ENCODE data around the gene ALOX12B.
"Not testable (repeated sequence)": the region's sequence is repeated elsewhere in the genome, so short reads cannot be mapped to it uniquely, and the experiment has no call there.

ALOX12B gene

GRCh38 chr17:8063761-8064534 is 23.6 kb downstream of the ALOX12B start:
- DNase-seq, result no peak

DNA sequence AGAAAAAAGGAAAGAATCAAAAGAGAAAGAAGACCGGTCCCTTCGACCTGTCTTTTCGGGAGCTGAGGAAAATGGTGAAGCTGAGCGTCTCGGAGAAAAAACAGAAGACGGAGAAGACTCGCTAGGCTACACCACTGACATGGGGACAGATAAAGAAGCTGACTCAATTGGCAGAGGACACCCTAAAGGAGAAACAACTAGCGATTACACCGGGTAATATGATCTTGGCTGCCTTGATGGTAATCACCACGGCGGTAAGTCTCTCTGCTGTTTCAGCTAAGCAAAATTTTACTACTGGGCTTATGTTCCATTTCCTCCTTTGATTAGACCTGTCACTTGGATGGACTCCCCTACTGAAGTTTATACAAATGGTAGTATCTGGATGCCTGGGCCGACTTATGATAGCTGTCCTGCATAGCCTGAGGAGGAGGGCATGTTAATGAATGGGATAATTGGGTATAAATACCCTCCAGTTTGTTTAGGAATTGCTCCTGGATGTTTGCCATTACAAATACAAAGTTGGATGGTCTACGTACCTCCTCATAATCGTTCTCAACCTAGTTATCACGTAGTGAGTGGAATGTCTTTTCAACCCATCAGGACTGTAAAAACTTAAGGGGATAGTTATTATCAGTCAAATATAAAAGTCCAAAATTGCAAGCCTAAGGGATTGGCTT is 24.6 kb downstream of the ALOX12B start:
- DNase-seq, result no peak

GRCh38 chr17:8062435-8062806 is 25.1 kb downstream of the ALOX12B start:
- no peak for DNase-seq

DNA sequence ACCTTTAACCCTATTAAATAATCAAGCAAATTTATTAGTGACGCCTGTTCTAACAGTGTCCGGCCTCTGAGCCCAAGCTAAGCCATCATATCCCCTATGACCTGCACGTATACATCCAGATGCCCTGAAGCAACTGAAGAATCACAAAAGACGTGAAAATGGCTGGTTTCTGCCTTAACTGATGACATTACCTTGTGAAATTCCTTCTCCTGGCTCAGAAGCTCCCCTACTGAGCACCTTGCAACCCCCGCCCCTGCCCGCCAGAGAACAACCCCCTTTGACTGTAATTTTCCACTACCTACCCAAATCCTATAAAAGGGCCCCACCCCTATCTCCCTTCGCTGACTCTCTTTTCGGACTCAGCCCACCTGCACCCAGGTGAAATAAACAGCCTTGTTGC is 25.7 kb downstream of the ALOX12B start:
- DNase-seq, result not testable (repeated sequence)

- no peak for DNase-seq
Observed at GRCh38 chr17:8060274-8060673, 27.2 kb downstream of the ALOX12B start.

GRCh38 chr17:8059131-8059530 is 28.4 kb downstream of the ALOX12B start:
- DNase-seq, result no peak

DNA sequence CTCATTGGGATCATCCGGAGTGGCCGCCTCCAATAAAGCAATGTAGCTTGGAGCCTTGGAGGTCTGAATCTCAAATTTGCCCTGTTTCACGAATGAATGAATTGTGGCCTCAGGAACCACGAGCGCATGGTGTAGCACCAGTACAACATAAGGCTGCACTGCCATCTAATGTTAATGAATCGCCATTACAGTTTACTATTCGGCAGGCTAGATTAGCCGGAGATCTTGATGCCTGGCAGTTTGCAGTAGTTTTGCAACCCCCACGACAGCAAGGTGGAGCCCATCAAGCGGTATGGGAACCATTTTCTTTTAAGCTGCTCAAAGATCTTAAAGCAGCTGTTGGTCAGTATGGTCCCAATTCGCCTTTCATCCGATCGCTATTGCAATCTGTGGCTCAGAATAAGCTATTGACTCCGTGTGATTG is 29.8 kb downstream of the ALOX12B start:
- peak; percentile 62 for DNase-seq

- DNase-seq, result no peak
Observed at GRCh38 chr17:8056976-8057625, 30.4 kb downstream of the ALOX12B start.

DNA sequence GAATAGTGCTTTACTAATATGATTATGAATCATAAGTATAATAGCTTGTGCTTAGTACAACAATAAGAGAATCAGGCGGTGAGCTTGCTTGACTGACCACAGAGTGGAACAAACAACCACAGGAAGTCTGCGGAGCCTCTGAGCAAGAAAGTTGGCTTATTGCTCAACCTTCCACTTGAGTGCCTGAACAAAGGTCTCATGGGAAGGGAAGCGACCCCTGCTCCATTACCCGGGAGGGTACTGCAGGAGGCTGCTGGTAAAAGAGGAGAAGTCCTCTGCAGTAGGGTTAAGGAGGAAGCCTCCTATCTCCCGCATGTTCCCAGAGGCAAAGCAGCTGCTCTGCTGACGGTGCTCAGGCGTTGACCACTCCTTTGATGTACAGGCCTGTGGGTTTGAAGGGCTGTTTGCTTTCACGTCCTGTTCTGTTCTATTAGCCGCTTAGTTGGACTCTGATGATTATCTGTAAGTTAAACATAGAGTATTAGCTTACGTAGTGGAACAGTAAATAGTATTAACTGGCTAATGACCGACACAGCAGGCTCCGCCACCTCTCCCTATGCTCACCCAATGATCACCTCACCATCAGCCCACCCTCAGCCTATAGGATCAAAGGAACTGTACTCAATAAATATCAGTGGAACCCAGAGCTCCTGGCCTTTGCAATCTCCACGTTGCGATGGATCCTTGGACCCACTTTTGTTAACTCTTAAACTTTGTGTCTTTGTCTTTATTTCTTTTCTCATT is 31.1 kb downstream of the ALOX12B start:
- DNase-seq, result no peak

DNA sequence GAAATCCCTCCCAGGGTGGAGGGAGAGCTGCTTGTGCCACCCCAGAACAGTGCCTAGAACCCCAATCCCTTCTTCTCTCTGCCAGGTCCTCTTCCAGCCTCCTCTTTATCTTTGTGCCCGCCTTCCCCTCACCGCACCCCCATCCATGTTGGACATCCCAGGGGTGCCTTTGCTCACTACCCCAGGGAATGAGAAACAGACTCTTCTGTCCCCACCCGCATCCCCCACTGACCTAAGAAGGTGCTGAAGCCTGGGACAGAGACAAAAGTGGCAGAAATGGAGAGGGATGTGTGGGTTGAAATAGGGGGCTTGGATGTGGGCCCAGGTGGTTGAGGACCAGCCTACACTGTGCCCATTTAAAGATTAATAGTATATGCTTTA is 31.7 kb downstream of the ALOX12B start:
- no peak for DNase-seq

GRCh38 chr17:8053600-8053999 is 33.9 kb downstream of the ALOX12B start:
- DNase-seq, result no peak

DNA sequence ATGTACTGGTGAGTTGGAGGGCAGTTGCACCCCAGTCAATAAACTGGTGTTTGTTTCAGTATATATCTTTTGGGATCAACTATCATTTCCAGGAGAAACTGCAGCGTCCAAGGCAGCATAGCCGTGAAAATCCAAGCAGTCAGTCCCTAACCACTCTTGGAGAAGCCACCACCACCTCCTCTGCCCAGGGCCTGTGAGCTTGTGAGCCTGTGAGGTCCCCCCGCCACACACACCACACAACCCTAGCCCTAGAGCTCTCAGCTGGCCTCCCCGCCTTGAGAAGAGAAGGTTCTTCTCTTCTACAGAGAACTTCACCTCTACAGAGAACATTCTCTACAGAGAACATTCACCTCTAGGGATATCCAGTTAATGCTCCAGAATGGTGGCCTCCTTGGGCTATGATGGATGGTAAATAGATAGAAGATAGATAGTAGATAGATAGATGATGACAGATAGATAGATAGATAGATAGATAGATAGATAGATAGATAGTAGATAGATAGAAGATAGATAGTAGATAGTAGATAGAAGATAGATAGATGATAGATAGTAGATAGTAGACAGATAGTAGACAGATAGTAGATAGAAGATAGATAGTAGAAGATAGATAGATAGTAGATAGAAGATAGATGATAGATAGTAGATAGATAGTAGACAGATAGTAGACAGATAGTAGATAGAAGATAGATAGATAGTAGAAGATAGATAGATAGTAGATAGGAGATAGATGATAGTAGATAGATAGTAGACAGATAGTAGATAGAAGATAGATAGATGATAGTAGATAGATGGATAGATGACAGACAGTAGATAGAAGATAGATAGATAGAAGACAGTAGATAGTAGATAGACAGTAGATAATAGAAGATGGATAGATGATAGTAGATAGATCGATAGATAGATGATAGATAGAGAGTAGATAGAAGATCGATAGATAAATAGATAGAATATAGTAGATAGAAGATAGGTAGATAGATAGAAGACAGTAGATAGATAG is 35.0 kb downstream of the ALOX12B start:
- no peak for DNase-seq

DNA sequence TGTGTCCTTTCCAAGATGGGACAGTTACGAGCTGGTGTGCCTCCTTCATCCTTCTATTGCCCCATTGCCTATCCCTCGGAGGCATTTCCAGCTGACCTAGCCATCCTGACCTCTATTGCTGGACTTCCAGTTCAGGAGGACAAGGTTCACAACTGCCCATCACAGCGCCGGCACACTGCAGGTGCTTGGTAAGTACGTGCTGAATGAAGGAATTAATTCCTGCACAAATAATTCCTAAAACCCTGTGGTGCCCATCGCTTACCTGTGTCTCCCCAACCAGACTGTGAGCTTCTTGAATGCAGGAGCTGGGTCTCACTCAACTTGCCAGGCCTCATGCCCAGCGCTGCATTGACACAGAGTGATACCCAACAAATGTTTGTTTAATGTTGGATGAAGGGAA is 35.7 kb downstream of the ALOX12B start:
- no peak for DNase-seq

DNA sequence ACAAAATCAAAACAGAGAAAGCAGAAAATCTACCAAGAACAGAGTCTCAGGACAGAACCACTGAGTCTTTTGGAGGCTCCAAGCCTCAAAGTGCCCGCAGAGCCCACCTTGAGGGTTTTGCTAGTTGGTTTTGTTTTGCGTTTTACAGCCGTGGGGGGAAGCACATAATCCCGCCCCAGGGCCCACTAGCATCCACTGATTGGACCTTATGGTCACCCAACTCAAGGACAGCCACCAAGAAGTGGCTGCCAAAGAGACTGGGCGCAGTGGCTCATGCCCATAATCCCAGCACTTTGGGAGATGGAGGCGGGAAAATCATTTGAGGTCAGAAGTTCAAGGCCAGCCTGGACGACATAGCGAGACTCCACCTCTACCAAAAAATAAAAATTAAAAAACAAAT is 38.8 kb downstream of the ALOX12B start:
- no peak for DNase-seq

GRCh38 chr17:8048236-8048635 is 39.3 kb downstream of the ALOX12B start:
- no peak for DNase-seq

DNA sequence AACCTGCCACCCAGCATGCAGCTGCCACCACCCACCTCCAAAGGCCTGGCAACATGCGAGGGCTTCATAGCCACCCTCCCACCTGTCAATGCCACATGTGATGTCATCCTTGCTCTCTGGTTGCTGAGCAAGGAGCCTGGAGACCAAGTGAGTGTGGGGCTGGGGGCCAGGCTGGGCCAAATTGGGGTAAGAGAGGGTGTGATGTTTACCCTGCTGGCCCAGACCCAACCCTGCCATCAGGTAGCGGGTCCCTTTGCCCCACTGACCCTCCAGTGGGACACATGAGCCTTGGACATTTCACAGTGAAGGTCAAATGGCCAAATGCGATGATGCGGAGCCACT is 39.8 kb downstream of the ALOX12B start:
- no peak for DNase-seq

GRCh38 chr17:8046929-8047768 is 40.4 kb downstream of the ALOX12B start:
- DNase-seq, result no peak

DNA sequence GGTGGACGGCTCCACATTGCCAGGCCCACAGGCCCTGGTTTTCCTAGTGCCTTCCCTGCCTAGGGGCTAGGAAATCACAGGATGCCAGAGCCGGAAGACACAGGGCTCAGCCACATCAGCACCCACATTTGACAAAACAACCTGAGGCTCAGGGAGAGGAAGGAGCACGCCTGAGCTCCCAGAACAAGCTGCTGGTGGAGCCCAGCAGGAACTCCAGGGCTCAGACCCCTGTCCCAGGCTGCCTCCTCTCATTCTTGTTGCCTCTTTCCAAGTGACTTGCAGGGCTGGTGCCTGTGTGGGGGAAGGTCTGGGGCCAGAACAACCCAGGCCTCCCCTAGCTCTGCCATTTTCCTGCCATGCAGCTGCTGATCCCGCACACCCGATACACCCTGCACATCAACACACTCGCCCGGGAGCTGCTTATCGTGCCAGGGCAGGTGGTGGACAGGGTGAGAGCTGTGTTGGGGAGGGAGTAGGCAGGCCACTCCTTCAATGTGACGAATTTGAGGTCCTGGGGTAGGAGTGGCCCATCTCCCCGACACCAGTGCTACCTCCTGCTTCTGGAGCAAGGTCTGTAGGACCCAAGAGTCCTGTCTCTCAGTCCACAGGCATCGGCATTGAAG is 41.1 kb downstream of the ALOX12B start:
- no peak for DNase-seq

DNA sequence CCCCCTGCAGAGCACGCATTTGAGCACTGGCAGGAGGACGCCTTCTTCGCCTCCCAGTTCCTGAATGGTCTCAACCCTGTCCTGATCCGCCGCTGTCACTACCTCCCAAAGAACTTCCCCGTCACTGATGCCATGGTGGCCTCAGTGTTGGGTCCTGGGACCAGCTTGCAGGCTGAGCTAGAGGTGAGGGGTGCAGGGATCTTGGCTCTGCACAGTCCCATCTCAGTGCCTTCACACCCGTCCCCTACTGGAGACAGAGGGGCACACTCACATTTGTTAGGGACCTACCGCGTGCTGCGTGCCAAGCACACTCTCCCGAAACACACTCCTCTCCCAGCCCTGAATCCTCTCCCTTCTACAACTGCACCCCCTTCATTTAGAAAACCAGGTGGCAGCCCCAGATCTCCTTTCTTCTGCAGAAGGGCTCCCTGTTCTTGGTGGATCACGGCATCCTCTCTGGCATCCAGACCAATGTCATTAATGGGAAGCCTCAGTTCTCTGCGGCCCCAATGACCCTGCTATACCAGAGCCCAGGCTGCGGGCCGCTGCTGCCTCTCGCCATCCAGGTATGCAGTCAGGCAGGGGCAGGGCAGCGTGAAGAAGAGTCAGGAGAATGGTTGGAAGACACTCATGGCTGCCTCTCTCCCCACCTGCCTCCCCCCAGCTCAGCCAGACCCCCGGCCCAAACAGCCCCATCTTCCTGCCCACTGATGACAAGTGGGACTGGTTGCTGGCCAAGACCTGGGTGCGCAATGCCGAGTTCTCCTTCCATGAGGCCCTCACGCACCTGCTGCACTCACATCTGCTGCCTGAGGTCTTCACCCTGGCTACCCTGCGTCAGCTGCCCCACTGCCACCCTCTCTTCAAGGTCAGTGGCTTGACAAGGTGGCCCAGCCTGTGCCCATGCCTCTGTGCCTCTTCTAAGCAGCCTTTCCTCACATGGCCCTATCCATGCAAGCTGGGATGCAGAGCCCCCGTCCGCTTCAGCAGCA is 42.4 kb downstream of the ALOX12B start:
- no peak for DNase-seq

GRCh38 chr17:8041979-8042378 is 45.5 kb downstream of the ALOX12B start:
- DNase-seq, result no peak

All from NCI-H524 treated with DMSO at 0.1 percent for 48 hours (cell line).